Middle frontal gyrus (tissue), 1 donor: Measurements from ENCODE around the gene ZBTB46.

Experiments used
- DNase-seq: peaks from one replicate; pipeline ENCODE4 v3.0.0-alpha.2; 2015; ENCODE audit warnings: low spot score; ENCODE audit errors: extremely low spot score

The ZBTB46 gene

DNA sequence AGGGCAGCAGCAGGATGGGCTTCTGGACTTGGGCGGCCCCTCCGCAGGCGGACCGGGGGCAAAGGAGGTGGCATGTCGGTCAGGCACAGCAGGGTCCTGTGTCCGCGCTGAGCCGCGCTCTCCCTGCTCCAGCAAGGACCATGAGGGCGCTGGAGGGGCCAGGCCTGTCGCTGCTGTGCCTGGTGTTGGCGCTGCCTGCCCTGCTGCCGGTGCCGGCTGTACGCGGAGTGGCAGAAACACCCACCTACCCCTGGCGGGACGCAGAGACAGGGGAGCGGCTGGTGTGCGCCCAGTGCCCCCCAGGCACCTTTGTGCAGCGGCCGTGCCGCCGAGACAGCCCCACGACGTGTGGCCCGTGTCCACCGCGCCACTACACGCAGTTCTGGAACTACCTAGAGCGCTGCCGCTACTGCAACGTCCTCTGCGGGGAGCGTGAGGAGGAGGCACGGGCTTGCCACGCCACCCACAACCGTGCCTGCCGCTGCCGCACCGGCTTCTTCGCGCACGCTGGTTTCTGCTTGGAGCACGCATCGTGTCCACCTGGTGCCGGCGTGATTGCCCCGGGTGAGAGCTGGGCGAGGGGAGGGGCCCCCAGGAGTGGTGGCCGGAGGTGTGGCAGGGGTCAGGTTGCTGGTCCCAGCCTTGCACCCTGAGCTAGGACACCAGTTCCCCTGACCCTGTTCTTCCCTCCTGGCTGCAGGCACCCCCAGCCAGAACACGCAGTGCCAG lies 134.3 kb downstream of the ZBTB46 start, which contains the start of gene TNFRSF6B:
TSS of gene TNFRSF6B (plus strand) at position 25 of the 729 bp plus-strand sequence. CDS start at position 141, 116 bp downstream.
- no peak for DNase-seq

- no peak for DNase-seq
Observed at GRCh38 chr20:63696306-63696627, 134.8 kb downstream of the ZBTB46 start.

GRCh38 chr20:63695424-63696305 lies 135.4 kb downstream of the ZBTB46 start:
- no peak for DNase-seq

DNA sequence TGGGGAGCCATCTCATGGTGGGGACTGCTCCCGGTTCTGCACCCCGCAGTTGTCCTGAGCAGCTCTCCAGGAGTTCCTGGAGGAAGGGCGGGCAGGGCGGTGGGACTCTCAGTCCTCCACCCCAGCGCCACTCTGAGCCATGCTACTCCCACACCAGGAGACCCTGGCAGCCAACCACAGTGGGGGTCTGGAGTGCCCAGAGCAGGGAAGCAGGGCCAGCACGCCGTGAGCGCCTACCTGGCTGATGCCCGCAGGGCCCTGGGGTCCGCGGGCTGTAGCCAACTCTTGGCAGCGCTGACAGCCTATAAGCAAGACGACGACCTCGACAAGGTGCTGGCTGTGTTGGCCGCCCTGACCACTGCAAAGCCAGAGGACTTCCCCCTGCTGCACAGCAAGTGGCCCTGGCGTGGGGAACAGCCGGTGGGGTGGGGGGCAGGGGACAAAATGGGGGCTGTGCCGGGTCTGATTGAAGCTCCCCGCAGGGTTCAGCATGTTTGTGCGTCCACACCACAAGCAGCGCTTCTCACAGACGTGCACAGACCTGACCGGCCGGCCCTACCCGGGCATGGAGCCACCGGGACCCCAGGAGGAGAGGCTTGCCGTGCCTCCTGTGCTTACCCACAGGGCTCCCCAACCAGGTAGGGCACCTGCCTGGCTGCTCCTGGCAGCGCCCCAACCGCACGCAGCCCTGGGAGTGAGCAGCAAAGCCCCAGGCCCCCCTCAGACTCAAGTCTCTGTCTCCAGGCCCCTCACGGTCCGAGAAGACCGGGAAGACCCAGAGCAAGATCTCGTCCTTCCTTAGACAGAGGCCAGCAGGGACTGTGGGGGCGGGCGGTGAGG lies 136.3 kb downstream of the ZBTB46 start:
- no peak for DNase-seq

GRCh38 chr20:63693733-63694583 lies 137.1 kb downstream of the ZBTB46 start:
- no peak for DNase-seq
